A673 (cell line): Measurements from ENCODE around the gene RAX2.

Experiments used
- CTCF ChIP-seq: fragments of 300-800, 200-600 bp; sonication (generic); conservative IDR thresholded peaks from 2 replicates; pipeline ENCODE4 v1.5.1; 2017; ENCODE audit warnings: low read depth, mild to moderate bottlenecking, antibody characterized with exemption, low read length, moderate library complexity, mixed read lengths
- EZH2 ChIP-seq: fragments of 200-600 bp; sonication (generic); IDR thresholded peaks from 2 replicates; pipeline ENCODE4 v1.6.1; 2017; ENCODE audit warnings: borderline replicate concordance, low read depth, mild to moderate bottlenecking, mixed read lengths, antibody characterized with exemption, low read length; ENCODE audit not compliant: poor library complexity, severe bottlenecking

- TF ChIP-seq CTCF (no peak), EZH2 (no peak)
Measured at GRCh38 chr19:3775374-3775711, 3.3 kb upstream of the RAX2 start.
